ENCODE results near the gene CEP128.

The CEP128 gene

GRCh38 chr14:80518173-80518572 lies 423.4 kb downstream of the CEP128 start:
- no peak overlapping the region for H3K4me3 ChIP-seq (ENCODE audit: low read depth, low read length)
- TF ChIP-seq CTCF (IDR thresholded peaks at IDR 0.05; ENCODE audit: low read depth, low read length, missing control alignments), result no peak
- DNase-seq (ENCODE audit: low read depth), result no peak
- in situ Hi-C loops (cut with HindIII; ENCODE audit: low sequenced_read_pairs), result no loop called here

- no peak for DNase-seq (ENCODE audit: low read depth)
- no peak for TF ChIP-seq CTCF (IDR thresholded peaks at IDR 0.05; ENCODE audit: low read depth, low read length, missing control alignments)
- in situ Hi-C loops (cut with HindIII; ENCODE audit: low sequenced_read_pairs), result no loop called here
- H3K4me3 ChIP-seq (ENCODE audit: low read depth, low read length), result no peak overlapping the region
Measured at GRCh38 chr14:80507292-80507869, 434.2 kb downstream of the CEP128 start.

- in situ Hi-C loops (cut with HindIII; ENCODE audit: low sequenced_read_pairs), result no loop called here
- no peak overlapping the region for H3K4me3 ChIP-seq (ENCODE audit: low read depth, low read length)
- no peak for DNase-seq (ENCODE audit: low read depth)
- TF ChIP-seq CTCF (IDR thresholded peaks at IDR 0.05; ENCODE audit: low read depth, low read length, missing control alignments), result no peak
Measured at GRCh38 chr14:80504781-80505180, 436.8 kb downstream of the CEP128 start.

- DNase-seq (ENCODE audit: low read depth), result no peak
- TF ChIP-seq CTCF (IDR thresholded peaks at IDR 0.05; ENCODE audit: low read depth, low read length, missing control alignments), result no peak
- no peak overlapping the region for H3K4me3 ChIP-seq (ENCODE audit: low read depth, low read length)
- in situ Hi-C loops (cut with HindIII; ENCODE audit: low sequenced_read_pairs), result no loop called here
Measured at GRCh38 chr14:80498533-80498932, 443.0 kb downstream of the CEP128 start.

- no peak overlapping the region for H3K4me3 ChIP-seq (ENCODE audit: low read depth, low read length)
- in situ Hi-C loops (cut with HindIII; ENCODE audit: low sequenced_read_pairs), result no loop called here
- no peak for TF ChIP-seq CTCF (IDR thresholded peaks at IDR 0.05; ENCODE audit: low read depth, low read length, missing control alignments)
- DNase-seq (ENCODE audit: low read depth), result no peak
Measured at GRCh38 chr14:80496090-80496489, 445.4 kb downstream of the CEP128 start.

GRCh38 chr14:80494769-80495168 lies 446.8 kb downstream of the CEP128 start:
- no peak for TF ChIP-seq CTCF (IDR thresholded peaks at IDR 0.05; ENCODE audit: low read depth, low read length, missing control alignments)
- no peak overlapping the region for H3K4me3 ChIP-seq (ENCODE audit: low read depth, low read length)
- in situ Hi-C loops (cut with HindIII; ENCODE audit: low sequenced_read_pairs), result no loop called here
- no peak for DNase-seq (ENCODE audit: low read depth)

All from astrocyte of the cerebellum (primary cell).